ENCODE data around the gene UFSP1.

DNA sequence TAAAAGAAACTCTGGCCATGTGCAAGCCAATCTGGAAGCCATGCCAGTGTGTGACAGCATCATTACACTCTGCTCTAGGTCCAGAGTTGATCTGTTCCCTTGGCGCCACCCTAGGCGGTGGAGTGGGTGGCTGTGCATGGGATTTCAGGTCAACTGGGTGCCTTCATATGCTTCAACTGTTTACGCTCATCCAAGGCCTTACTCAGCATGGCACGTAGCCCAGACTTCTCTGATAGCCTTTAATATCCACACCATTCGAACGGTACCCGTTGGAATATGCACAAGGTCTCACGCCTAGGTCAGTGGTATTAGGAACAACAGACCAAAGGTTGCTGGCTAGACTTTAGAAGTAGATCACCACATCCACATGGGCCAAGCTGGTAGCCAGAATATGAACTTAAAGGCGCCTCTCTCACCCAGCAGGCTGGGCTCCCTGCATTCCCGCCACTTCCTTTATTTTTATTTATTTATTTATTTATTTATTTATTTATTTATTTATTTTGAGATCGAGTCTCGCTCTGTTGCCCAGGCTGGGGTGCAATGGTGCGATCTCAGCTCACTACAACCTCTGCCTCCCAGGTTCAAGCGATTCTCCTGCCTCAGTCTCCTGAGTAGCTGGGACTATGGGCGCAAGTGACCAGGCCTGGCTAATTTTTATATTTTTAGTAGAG is 24.8 kb upstream of the UFSP1 start:
- TF ChIP-seq POLR2AphosphoS5 (IDR thresholded peaks at IDR 0.05; ENCODE audit: low read depth, low read length) (no peak), POLR2A (IDR thresholded peaks at IDR 0.05; ENCODE audit: borderline replicate concordance, extremely low read depth, insufficient read depth, insufficient read length) (no peak), MAX (IDR thresholded peaks at IDR 0.05) (no peak), FOSL1 (IDR thresholded peaks at IDR 0.05; ENCODE audit: low read depth) (no peak), EZH2 (IDR thresholded peaks at IDR 0.05) (no peak), SIN3A (IDR thresholded peaks at IDR 0.05; ENCODE audit: low read depth) (no peak), YY1 (IDR thresholded peaks at IDR 0.05; ENCODE audit: extremely low read depth, insufficient replicate concordance, low read depth, low read length) (no peak), ELF1 (IDR thresholded peaks at IDR 0.05; ENCODE audit: borderline replicate concordance, low read depth) (no peak), CBX3 (IDR thresholded peaks at IDR 0.05; ENCODE audit: low read depth) (no peak)
- TF ChIP-seq, protein P1, sequence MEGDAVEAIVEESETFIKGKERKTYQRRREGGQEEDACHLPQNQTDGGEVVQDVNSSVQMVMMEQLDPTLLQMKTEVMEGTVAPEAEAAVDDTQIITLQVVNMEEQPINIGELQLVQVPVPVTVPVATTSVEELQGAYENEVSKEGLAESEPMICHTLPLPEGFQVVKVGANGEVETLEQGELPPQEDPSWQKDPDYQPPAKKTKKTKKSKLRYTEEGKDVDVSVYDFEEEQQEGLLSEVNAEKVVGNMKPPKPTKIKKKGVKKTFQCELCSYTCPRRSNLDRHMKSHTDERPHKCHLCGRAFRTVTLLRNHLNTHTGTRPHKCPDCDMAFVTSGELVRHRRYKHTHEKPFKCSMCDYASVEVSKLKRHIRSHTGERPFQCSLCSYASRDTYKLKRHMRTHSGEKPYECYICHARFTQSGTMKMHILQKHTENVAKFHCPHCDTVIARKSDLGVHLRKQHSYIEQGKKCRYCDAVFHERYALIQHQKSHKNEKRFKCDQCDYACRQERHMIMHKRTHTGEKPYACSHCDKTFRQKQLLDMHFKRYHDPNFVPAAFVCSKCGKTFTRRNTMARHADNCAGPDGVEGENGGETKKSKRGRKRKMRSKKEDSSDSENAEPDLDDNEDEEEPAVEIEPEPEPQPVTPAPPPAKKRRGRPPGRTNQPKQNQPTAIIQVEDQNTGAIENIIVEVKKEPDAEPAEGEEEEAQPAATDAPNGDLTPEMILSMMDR (IDR thresholded peaks at IDR 0.05 in 2 of 3, conservative IDR thresholded peaks at IDR 0.05 in 1 of 3; ENCODE audit: borderline replicate concordance in 1 of 3, insufficient read depth in 1 of 3, low read depth in 2 of 3, low read length in 2 of 3): no peak
